ENCODE data around the gene TUSC2. TPM values are rescaled to one million over a fixed set of nuclear protein-coding genes. Genes with fewer than 3 reads are reported as not detected.

Gene TUSC2
- polyA plus RNA-seq, 1 donor from 2014 or later, result 88.8 TPM

- Histone ChIP-seq H3K4me3 (ENCODE audit: low read length) (no peak overlapping the region), H3F3A (ENCODE audit: insufficient read depth, low read length, poor library complexity, severe bottlenecking) (no peaks in the 10 kb centered on the region), H3K36me3 (ENCODE audit: insufficient read depth, low read length) (no peaks in the 10 kb centered on the region), H3K4me2 (ENCODE audit: low read length) (no peak overlapping the region), H3K27me3 (ENCODE audit: insufficient read depth, low read depth, low read length) (no peaks in the 10 kb centered on the region), H3K9me3 (ENCODE audit: low read length) (no peaks in the 10 kb centered on the region), H3K9me2 (ENCODE audit: insufficient read depth, low read length) (no peaks in the 10 kb centered on the region), H3K27ac (ENCODE audit: low read length) (no peak overlapping the region), H3K79me2 (replicated peaks; ENCODE audit: insufficient read depth, low read length) (no peaks in the 10 kb centered on the region), H4K20me1 (ENCODE audit: insufficient read depth) (no peaks in the 10 kb centered on the region), H3K9ac (ENCODE audit: low read length) (no peak overlapping the region), H2AFZ (ENCODE audit: low read depth, low read length) (no peak overlapping the region)
- TF ChIP-seq, protein P1, sequence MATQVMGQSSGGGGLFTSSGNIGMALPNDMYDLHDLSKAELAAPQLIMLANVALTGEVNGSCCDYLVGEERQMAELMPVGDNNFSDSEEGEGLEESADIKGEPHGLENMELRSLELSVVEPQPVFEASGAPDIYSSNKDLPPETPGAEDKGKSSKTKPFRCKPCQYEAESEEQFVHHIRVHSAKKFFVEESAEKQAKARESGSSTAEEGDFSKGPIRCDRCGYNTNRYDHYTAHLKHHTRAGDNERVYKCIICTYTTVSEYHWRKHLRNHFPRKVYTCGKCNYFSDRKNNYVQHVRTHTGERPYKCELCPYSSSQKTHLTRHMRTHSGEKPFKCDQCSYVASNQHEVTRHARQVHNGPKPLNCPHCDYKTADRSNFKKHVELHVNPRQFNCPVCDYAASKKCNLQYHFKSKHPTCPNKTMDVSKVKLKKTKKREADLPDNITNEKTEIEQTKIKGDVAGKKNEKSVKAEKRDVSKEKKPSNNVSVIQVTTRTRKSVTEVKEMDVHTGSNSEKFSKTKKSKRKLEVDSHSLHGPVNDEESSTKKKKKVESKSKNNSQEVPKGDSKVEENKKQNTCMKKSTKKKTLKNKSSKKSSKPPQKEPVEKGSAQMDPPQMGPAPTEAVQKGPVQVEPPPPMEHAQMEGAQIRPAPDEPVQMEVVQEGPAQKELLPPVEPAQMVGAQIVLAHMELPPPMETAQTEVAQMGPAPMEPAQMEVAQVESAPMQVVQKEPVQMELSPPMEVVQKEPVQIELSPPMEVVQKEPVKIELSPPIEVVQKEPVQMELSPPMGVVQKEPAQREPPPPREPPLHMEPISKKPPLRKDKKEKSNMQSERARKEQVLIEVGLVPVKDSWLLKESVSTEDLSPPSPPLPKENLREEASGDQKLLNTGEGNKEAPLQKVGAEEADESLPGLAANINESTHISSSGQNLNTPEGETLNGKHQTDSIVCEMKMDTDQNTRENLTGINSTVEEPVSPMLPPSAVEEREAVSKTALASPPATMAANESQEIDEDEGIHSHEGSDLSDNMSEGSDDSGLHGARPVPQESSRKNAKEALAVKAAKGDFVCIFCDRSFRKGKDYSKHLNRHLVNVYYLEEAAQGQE (IDR thresholded peaks at IDR 0.05; ENCODE audit: borderline replicate concordance), result no peak
- TF ChIP-seq POLR2AphosphoS5 (IDR thresholded peaks at IDR 0.05) (no peak), MXI1 (conservative IDR thresholded peaks at IDR 0.05; ENCODE audit: poor library complexity, severe bottlenecking) (no peak), RAD21 (conservative IDR thresholded peaks at IDR 0.05) (no peak), TAF1 (IDR thresholded peaks at IDR 0.05; ENCODE audit: low read depth) (no peak), EP300 (conservative IDR thresholded peaks at IDR 0.05; ENCODE audit: poor library complexity, severe bottlenecking) (no peak), SMC3 (conservative IDR thresholded peaks at IDR 0.05; ENCODE audit: poor library complexity) (no peak), EZH2 (IDR thresholded peaks at IDR 0.05; ENCODE audit: borderline replicate concordance, insufficient read depth, low read length, poor library complexity, severe bottlenecking) (no peak)
- TF ChIP-seq, protein P2, sequence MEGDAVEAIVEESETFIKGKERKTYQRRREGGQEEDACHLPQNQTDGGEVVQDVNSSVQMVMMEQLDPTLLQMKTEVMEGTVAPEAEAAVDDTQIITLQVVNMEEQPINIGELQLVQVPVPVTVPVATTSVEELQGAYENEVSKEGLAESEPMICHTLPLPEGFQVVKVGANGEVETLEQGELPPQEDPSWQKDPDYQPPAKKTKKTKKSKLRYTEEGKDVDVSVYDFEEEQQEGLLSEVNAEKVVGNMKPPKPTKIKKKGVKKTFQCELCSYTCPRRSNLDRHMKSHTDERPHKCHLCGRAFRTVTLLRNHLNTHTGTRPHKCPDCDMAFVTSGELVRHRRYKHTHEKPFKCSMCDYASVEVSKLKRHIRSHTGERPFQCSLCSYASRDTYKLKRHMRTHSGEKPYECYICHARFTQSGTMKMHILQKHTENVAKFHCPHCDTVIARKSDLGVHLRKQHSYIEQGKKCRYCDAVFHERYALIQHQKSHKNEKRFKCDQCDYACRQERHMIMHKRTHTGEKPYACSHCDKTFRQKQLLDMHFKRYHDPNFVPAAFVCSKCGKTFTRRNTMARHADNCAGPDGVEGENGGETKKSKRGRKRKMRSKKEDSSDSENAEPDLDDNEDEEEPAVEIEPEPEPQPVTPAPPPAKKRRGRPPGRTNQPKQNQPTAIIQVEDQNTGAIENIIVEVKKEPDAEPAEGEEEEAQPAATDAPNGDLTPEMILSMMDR (IDR thresholded peaks at IDR 0.05; ENCODE audit: poor library complexity, severe bottlenecking), result no peak
Measured at GRCh38 chr3:50374363-50375257, 46.6 kb upstream of the TUSC2 start.

GRCh38 chr3:50373146-50374051, 45.4 kb upstream of the TUSC2 start:
- H3K27me3 ChIP-seq (ENCODE audit: insufficient read depth, low read depth, low read length), result no peaks in the 10 kb centered on the region
- H2AFZ ChIP-seq (ENCODE audit: low read depth, low read length), result no peak overlapping the region
- H3K27ac ChIP-seq (ENCODE audit: low read length), result no peak overlapping the region
- no peak overlapping the region for H3K9ac ChIP-seq (ENCODE audit: low read length)
- H3K9me3 ChIP-seq (ENCODE audit: low read length), result no peaks in the 10 kb centered on the region
- no peak overlapping the region for H3K4me3 ChIP-seq (ENCODE audit: low read length)
- TF ChIP-seq, protein P1 (IDR thresholded peaks at IDR 0.05; ENCODE audit: borderline replicate concordance), result no peak
- no peak for TF ChIP-seq POLR2AphosphoS5 (IDR thresholded peaks at IDR 0.05)
- TF ChIP-seq MXI1 (conservative IDR thresholded peaks at IDR 0.05; ENCODE audit: poor library complexity, severe bottlenecking), result no peak
- TF ChIP-seq RAD21 (conservative IDR thresholded peaks at IDR 0.05), result no peak
- no peak for TF ChIP-seq EP300 (conservative IDR thresholded peaks at IDR 0.05; ENCODE audit: poor library complexity, severe bottlenecking)
- H3K79me2 ChIP-seq (replicated peaks; ENCODE audit: insufficient read depth, low read length), result no peaks in the 10 kb centered on the region
- H3K36me3 ChIP-seq (ENCODE audit: insufficient read depth, low read length), result no peaks in the 10 kb centered on the region
- H3K4me2 ChIP-seq (ENCODE audit: low read length), result no peak overlapping the region
- no peaks in the 10 kb centered on the region for H4K20me1 ChIP-seq (ENCODE audit: insufficient read depth)
- no peaks in the 10 kb centered on the region for H3K9me2 ChIP-seq (ENCODE audit: insufficient read depth, low read length)
- H3F3A ChIP-seq (ENCODE audit: insufficient read depth, low read length, poor library complexity, severe bottlenecking), result no peaks in the 10 kb centered on the region

Measured in neural cell (in vitro differentiated cells).